A673 (cell line): ENCODE results near the gene OPRL1.

Source experiments
- CTCF ChIP-seq: fragments of 300-800, 200-600 bp; sonication (generic); conservative IDR thresholded peaks from 2 replicates; pipeline ENCODE4 v1.5.1; 2017; ENCODE audit warnings: low read depth, mild to moderate bottlenecking, antibody characterized with exemption, low read length, moderate library complexity, mixed read lengths
- EZH2 ChIP-seq: fragments of 200-600 bp; sonication (generic); IDR thresholded peaks from 2 replicates; pipeline ENCODE4 v1.6.1; 2017; ENCODE audit warnings: borderline replicate concordance, low read depth, mild to moderate bottlenecking, mixed read lengths, antibody characterized with exemption, low read length; ENCODE audit not compliant: poor library complexity, severe bottlenecking

- TF ChIP-seq CTCF (peak; percentile 90), EZH2 (no peak)
Measured at GRCh38 chr20:64057628-64058498, 22.0 kb upstream of the OPRL1 start.
